ENCODE measurements around the gene DYNC2I2.

DNA sequence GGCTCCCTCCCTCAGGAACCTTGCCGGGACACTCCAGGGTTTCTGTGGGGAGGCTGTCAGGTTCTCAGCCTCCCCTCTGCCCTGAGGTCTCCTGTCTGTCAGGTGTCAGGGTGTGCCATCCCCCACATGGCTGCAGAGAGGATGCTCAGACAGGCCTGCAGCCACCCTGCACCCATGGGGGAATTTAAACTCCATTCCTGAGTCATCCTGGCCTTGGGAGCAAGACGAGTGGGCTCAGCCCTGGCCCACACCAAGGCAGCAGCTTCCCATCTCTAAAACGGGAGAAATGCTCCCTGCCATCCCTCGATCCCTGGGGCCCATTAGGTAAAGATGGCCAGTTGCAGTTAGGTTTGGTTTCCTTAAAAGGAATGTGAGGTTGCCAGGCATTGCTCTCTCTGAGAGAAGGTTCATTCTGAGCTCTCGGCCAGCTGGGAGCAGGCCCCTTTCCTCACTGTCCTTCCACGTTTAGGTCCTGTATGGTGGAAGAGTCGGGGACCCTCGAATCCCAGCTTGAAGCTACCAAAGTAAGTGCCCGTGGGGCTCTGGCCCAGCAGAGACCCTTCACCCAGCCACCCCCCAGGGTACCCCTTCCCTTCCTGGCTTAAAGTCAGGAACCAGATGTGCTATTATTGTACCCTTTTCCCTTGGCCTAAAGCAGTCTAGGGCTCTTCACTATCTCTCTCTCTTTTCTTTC, 26.6 kb downstream of the DYNC2I2 start:
- TF ChIP-seq TAF1 (IDR thresholded peaks at IDR 0.05; ENCODE audit: borderline replicate concordance, low read depth, low read length) (no peak), POLR2AphosphoS5 (IDR thresholded peaks at IDR 0.05; ENCODE audit: low read depth, low read length) (peak; percentile 49; the same call in 1 of the 2 replicates)

All from GM12892 (cell line).